H1 (cell line): ENCODE results near the gene CD99. TPM values are rescaled to one million over a fixed set of nuclear protein-coding genes. Genes with fewer than 3 reads are reported as not detected.

Experiments used
- BRCA1 ChIP-seq: IDR thresholded peaks from 2 replicates; pipeline ENCODE4 v1.6.1; 2012; ENCODE audit warnings: low read depth, low read length, improper control_type of control experiment
- CBX5 ChIP-seq: fragments of 300-800, 300-1000 bp; sonication (generic); IDR thresholded peaks from 2 replicates; pipeline ENCODE4 v1.7.1; 2016; ENCODE audit warnings: antibody characterized with exemption, low read length, low read depth
- JUN ChIP-seq: IDR thresholded peaks from 2 replicates; pipeline ENCODE4 v1.6.1; 2011; ENCODE audit warnings: low read depth, mild to moderate bottlenecking, improper control_type of control experiment, low read length
- KDM4A ChIP-seq: IDR thresholded peaks from one replicate; pipeline ENCODE4 v1.7.1; 2012; ENCODE audit warnings: low read depth, mild to moderate bottlenecking, moderate library complexity, low read length, inconsistent platforms; ENCODE audit not compliant: severe bottlenecking
- RNF2 ChIP-seq: fragments of 200-900, 300-1000 bp; sonication (generic); IDR thresholded peaks from 2 replicates; pipeline ENCODE4 v1.7.1; 2016; ENCODE audit warnings: borderline replicate concordance, low read depth, mild to moderate bottlenecking, antibody characterized with exemption, low read length; ENCODE audit not compliant: poor library complexity, severe bottlenecking; ENCODE audit errors: missing control alignments
- SIX5 ChIP-seq: IDR thresholded peaks from 2 replicates; pipeline ENCODE4 v1.6.1; 2011; ENCODE audit warnings: mild to moderate bottlenecking, low read depth, low read length
- SP4 ChIP-seq: IDR thresholded peaks from 2 replicates; pipeline ENCODE4 v1.6.1; 2012; ENCODE audit warnings: low read length, inconsistent platforms
- SUZ12 ChIP-seq: fragments of 200-600 bp; sonication (generic); IDR thresholded peaks from 2 replicates; pipeline ENCODE4 v1.6.1; 2012; ENCODE audit warnings: mild to moderate bottlenecking, inconsistent platforms, low read length, moderate library complexity, mixed read lengths
- TBP ChIP-seq: IDR thresholded peaks from 2 replicates; pipeline ENCODE4 v1.6.1; 2011; ENCODE audit warnings: low read depth, low read length, improper control_type of control experiment
- polyA plus RNA-seq, 7 experiments: library from polyadenylated mRNA; depleted of rRNA in 3 of 7; stranded (reverse) in 5 of 7; unstranded in 2 of 7; fragments of >200 nt in 5 of 7; fragments of 200-250 nt in 2 of 7; gene quantifications; 1 replicate in 5 of 7; 2 replicates in 1 of 7; 4 replicates in 1 of 7; pipeline versions ENCODE4 v1.2.1 to v1.2.3, GENCODE V29; 2011 to 2013; ENCODE audit warnings: missing spikeins in 2 of 7, mixed read lengths in 2 of 7
- total RNA-seq: library from RNA; stranded (reverse); fragmentation: NEBNext Ultra II Directional; extraction: Animal tissue kit (Norgen Biotek cat#: 25700); gene quantifications from 2 replicates; pipeline ENCODE4 v1.2.1, GENCODE V29; 2021
- TF ChIP-seq, protein P1 (sequence below), 3 experiments: IDR thresholded peaks; 1 replicate in 2 of 3; 2 replicates in 1 of 3; pipeline versions ENCODE4 v1.5.1 to v1.6.1; 2011; ENCODE audit warnings: low read length in 3 of 3, mild to moderate bottlenecking in 3 of 3, inconsistent platforms in 2 of 3, low read depth in 1 of 3, moderate library complexity in 1 of 3; ENCODE audit not compliant: insufficient read depth in 1 of 3; ENCODE audit errors: control extremely low read depth in 1 of 3

CD99 gene
- total and polyA plus RNA-seq, 2 of the 8 experiments (the other 6 are each of a cell fraction or from before 2014, with no cell fraction given): 30.1 to 47.8 TPM

DNA sequence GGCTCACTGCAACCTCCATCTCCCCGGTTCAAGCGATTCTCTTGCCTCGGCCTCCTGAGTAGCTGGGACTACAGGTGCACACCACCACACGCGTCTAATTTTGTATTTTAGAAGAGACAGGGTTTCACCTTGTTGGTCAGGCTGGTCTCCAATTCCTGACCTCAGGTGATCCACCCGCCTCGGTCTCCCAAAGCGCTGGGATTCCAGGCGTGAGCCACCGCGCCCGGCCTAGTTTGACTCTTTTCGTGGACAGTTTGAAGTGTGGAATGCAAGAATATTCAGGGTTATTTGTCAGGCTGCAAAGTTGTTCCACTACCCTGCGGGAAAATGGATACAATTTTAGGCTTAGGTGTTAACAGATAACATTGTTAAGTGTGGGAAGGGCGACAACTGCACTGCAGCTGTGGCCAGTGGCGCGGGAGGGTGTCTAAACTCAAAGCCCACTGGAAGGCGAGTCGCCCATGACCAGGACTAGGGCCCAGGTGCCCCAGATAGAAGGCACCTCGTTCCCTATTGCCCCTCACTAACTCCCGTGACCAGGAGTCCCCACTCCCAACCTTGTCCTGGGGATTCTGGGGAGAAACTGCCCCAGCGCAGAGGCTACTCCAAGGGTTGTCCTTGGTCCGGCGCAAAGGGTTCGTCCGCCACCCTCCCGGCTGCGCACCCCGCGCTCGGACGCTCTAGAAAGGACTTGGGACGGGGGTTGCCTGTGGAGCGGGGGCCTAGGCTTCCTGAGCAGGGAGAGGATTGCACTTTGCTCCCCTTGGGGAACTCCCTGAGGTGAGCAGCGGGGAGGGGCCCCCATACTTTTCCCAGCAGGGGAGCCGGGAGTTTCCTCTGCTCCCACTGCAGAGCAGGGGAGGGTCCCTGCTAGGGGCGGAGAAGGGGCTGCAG is 1.1 kb upstream of the CD99 start (continued):
- TF ChIP-seq SIX5 (no peak), SP4 (no peak), RNF2 (no peak), SUZ12 (no peak; the same call in 1 of the 2 replicates), KDM4A (no peak), TBP (no peak), CBX5 (no peak), BRCA1 (no peak), JUN (no peak)
- TF ChIP-seq, protein P1, sequence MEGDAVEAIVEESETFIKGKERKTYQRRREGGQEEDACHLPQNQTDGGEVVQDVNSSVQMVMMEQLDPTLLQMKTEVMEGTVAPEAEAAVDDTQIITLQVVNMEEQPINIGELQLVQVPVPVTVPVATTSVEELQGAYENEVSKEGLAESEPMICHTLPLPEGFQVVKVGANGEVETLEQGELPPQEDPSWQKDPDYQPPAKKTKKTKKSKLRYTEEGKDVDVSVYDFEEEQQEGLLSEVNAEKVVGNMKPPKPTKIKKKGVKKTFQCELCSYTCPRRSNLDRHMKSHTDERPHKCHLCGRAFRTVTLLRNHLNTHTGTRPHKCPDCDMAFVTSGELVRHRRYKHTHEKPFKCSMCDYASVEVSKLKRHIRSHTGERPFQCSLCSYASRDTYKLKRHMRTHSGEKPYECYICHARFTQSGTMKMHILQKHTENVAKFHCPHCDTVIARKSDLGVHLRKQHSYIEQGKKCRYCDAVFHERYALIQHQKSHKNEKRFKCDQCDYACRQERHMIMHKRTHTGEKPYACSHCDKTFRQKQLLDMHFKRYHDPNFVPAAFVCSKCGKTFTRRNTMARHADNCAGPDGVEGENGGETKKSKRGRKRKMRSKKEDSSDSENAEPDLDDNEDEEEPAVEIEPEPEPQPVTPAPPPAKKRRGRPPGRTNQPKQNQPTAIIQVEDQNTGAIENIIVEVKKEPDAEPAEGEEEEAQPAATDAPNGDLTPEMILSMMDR (IDR thresholded peaks at IDR 0.05; ENCODE audit: control extremely low read depth in 1 of 3, insufficient read depth in 1 of 3, low read depth in 1 of 3, low read length in 3 of 3): no peak
